GM12878 (cell line): Measurements from ENCODE around the gene PROM1. TPM values are rescaled to one million over a fixed set of nuclear protein-coding genes. Genes with fewer than 3 reads are reported as not detected.

ENCODE experiments used
- ATAC-seq: fragments of 200-7000 bp; cut with Tn5 transposase; 3 replicates; pipeline ENCODE4 v1.9.1; 2020; ENCODE audit warnings: mild to moderate bottlenecking, moderate library complexity
- BruUV-seq: library from RNA; stranded (reverse); fragments of 400-500 nt; replicated peaks from 2 replicates; lab custom pipeline; 2021; lab: Mats Ljungman, UMichigan
- CTCF ChIA-PET: fragments of 300-600 bp; sonication (Branson Sonifier 250); formaldehyde crosslinking; extraction: SDS; loops from one replicate; lab custom pipeline; 2021; ENCODE audit warnings: inconsistent platforms; lab: Yijun Ruan, JAX
- POLR2A ChIA-PET: fragments of 350-600 bp; formaldehyde crosslinking; extraction: SDS; loops from one replicate; lab custom pipeline; 2021; ENCODE audit warnings: inconsistent platforms; lab: Charles Lee
- RAD21 ChIA-PET: fragments of 300-600 bp; sonication (Branson Sonifier 250); formaldehyde crosslinking; loops from one replicate; lab custom pipeline; 2023; ENCODE audit warnings: antibody characterized with exemption; ENCODE audit not compliant: unreplicated experiment; lab: Charles Lee
- SMC1A ChIA-PET: fragments of 300-600 bp; sonication (Branson Sonifier 250); formaldehyde crosslinking; loops from one replicate; lab custom pipeline; 2023; ENCODE audit not compliant: unreplicated experiment, uncharacterized antibody; lab: Charles Lee
- DNase-seq: peaks from one replicate; pipeline ENCODE4 v3.0.0-alpha.2; 2011; ENCODE audit warnings: low read depth, low spot score
- FAIRE-seq: peaks from 3 replicates; lab custom pipeline; 2011; peaks lifted over from hg19 to GRCh38; lab: Jason Lieb, UNC
- H2AFZ ChIP-seq: 2 replicates; pipeline ENCODE4 v1.6.0; 2011; ENCODE audit warnings: low read depth, low read length, control low read depth; ENCODE audit not compliant: control insufficient read depth
- H3K27ac ChIP-seq: 2 replicates; pipeline ENCODE4 v1.5.1; 2011; ENCODE audit warnings: control low read depth; ENCODE audit not compliant: control insufficient read depth, insufficient read depth
- H3K27me3 ChIP-seq, 2 experiments: replicated peaks in 1 of 2; 2 replicates each; pipeline versions ENCODE4 v1.6.0 to v1.6.1; 2011; ENCODE audit warnings: low read length in 1 of 2; ENCODE audit not compliant: control insufficient read depth in 2 of 2, insufficient read depth in 2 of 2
- H3K36me3 ChIP-seq, 2 experiments: 2 replicates each; pipeline ENCODE4 v1.5.1; 2011; ENCODE audit warnings: low read length in 1 of 2; ENCODE audit not compliant: control insufficient read depth in 2 of 2, insufficient read depth in 2 of 2
- H3K4me1 ChIP-seq: 2 replicates; pipeline ENCODE4 v1.6.1; 2011; ENCODE audit warnings: mild to moderate bottlenecking, low read length, moderate library complexity, mixed read lengths; ENCODE audit not compliant: control insufficient read depth, insufficient read depth
- H3K4me2 ChIP-seq: 2 replicates; pipeline ENCODE4 v1.6.0; 2011; ENCODE audit warnings: control low read depth; ENCODE audit not compliant: control insufficient read depth, insufficient read depth
- H3K4me3 ChIP-seq: fragments of 200-600 bp; sonication (generic); 2 replicates; pipeline ENCODE4 v1.5.1; 2016
- H3K79me2 ChIP-seq: 2 replicates; pipeline ENCODE4 v1.6.0; 2011; ENCODE audit warnings: low read length; ENCODE audit not compliant: control insufficient read depth, insufficient read depth
- H3K9ac ChIP-seq: 2 replicates; pipeline ENCODE4 v1.8.0; 2011; ENCODE audit warnings: low read length, control low read depth, mixed read lengths; ENCODE audit not compliant: control insufficient read depth, insufficient read depth
- H3K9me3 ChIP-seq: replicated peaks from 3 replicates; pipeline ENCODE4 v1.5.1; 2011; ENCODE audit warnings: mild to moderate bottlenecking, low read length; ENCODE audit not compliant: control insufficient read depth, insufficient read depth
- H4K20me1 ChIP-seq: 2 replicates; pipeline ENCODE4 v1.6.0; 2011; ENCODE audit not compliant: control insufficient read depth, insufficient read depth
- GATAD2B ChIP-seq: fragments of 450-650 bp; conservative IDR thresholded peaks from 2 replicates; pipeline ENCODE4 v1.6.1; 2017; ENCODE audit warnings: low read depth, mild to moderate bottlenecking, moderate library complexity
- MEF2A ChIP-seq: IDR thresholded peaks from 2 replicates; pipeline ENCODE4 v1.6.1; 2011; ENCODE audit warnings: low read depth, mild to moderate bottlenecking, low read length, moderate library complexity; ENCODE audit not compliant: insufficient read depth
- MTA3 ChIP-seq: IDR thresholded peaks from 2 replicates; pipeline ENCODE4 v1.6.1; 2012; ENCODE audit warnings: low read length, inconsistent platforms, borderline replicate concordance
- NRF1 ChIP-seq: conservative IDR thresholded peaks from 2 replicates; pipeline ENCODE4 v1.6.1; 2011; ENCODE audit warnings: mild to moderate bottlenecking, low read depth, low read length, improper control_type of control experiment
- SMAD1 ChIP-seq: fragments of 450-650 bp; IDR thresholded peaks from 2 replicates; pipeline ENCODE4 v1.6.1; 2018; ENCODE audit warnings: mild to moderate bottlenecking, low read depth; ENCODE audit not compliant: partially characterized antibody
- ZBTB33 ChIP-seq: fragments of 450-650 bp; IDR thresholded peaks from 2 replicates; pipeline ENCODE4 v1.6.1; 2017; ENCODE audit warnings: mild to moderate bottlenecking
- WGBS: methylation state at CpG from one replicate; pipeline ENCODE4 v1.1.6; 2016; ENCODE audit warnings: low lambda C conversion rate; ENCODE audit not compliant: insufficient replicate concordance, insufficient coverage; ENCODE audit errors: missing lambda C conversion rate; 5-methylcytosine and 5-hydroxymethylcytosine counted together
- in situ Hi-C: fragments of 300-500 bp; cut with MboI; formaldehyde crosslinking; loops from 9 replicates; pipeline ENCODE4 v1.14.3; 2018; ENCODE audit warnings: mixed read lengths
- intact Hi-C: fragments of 100-400 bp; cut with micrococcal nuclease; formaldehyde crosslinking; loops from one replicate; pipeline ENCODE4 v1.14.2; 2022; ENCODE audit not compliant: unreplicated experiment
- polyA plus RNA-seq, 11 experiments: library from polyadenylated mRNA; depleted of rRNA in 4 of 11; unstranded in 6 of 11; stranded (reverse) in 5 of 11; fragments of >200 nt; fragmentation: Nextera tagmentation in 4 of 11; fragmentation: Illumina TruSeq in 1 of 11; extraction: Ambion mirVana in 4 of 11; extraction: Trizol in 1 of 11; gene quantifications; 1 replicate in 1 of 11; 2 replicates in 10 of 11; pipeline versions ENCODE4 v1.2.1 to v1.2.3, GENCODE V29; 2011 to 2016; ENCODE audit warnings: inconsistent platforms in 2 of 11, missing spikeins in 2 of 11, low read depth in 1 of 11
- total RNA-seq, 4 experiments: library from RNA; depleted of rRNA in 3 of 4; stranded (reverse); fragments of >200 nt in 3 of 4; fragmentation: Illumina TruSeq in 1 of 4; extraction: Trizol in 1 of 4; gene quantifications; 2 replicates each; pipeline versions ENCODE4 v1.2.1 to v1.2.3, GENCODE V29; 2013 to 2021

Gene PROM1
- total and polyA plus RNA-seq, 10 of the 15 experiments (the other 5 are each of a cell fraction or from before 2014, with no cell fraction given) = 0.08 to 0.31 (median 0.18) TPM; not detected in 7

GRCh38 chr4:16133406-16133805 lies 49.6 kb upstream of the PROM1 start:
- DNase-seq (no peak), FAIRE-seq (no peak), ATAC-seq (no peak)
- Histone ChIP-seq H3K4me3 (no peak overlapping the region), H3K27me3 (no peaks in the 10 kb centered on the region; a peak in 1 of 4 replicates), H3K4me1 (no peaks in the 10 kb centered on the region), H3K4me2 (no peak overlapping the region), H3K79me2 (no peaks in the 10 kb centered on the region), H3K9ac (no peak overlapping the region), H2AFZ (no peak overlapping the region), H3K9me3 (no peaks in the 10 kb centered on the region; the same call in 2 of the 3 replicates), H4K20me1 (no peaks in the 10 kb centered on the region), H3K27ac (no peak overlapping the region), H3K36me3 (no peaks in the 10 kb centered on the region)
- ChIA-PET CTCF (no interaction called here), RAD21 (no interaction called here), SMC1A (no interaction called here), POLR2A (no interaction called here)
- intact Hi-C loops = no loop called here
- in situ Hi-C loops = no loop called here
- TF ChIP-seq MTA3 (no peak), MEF2A (no peak), ZBTB33 (no peak), NRF1 (no peak), SMAD1 (no peak), GATAD2B (no peak)
- 67% methylated on average over 1 of the region's 1 CpG for WGBS
- no TSS peak for BruUV-seq
